ENCODE data around the gene BYSL.
"Not testable (repeated sequence)": the region's sequence is repeated elsewhere in the genome, so short reads cannot be mapped to it uniquely, and the experiment has no call there.

BYSL gene

DNA sequence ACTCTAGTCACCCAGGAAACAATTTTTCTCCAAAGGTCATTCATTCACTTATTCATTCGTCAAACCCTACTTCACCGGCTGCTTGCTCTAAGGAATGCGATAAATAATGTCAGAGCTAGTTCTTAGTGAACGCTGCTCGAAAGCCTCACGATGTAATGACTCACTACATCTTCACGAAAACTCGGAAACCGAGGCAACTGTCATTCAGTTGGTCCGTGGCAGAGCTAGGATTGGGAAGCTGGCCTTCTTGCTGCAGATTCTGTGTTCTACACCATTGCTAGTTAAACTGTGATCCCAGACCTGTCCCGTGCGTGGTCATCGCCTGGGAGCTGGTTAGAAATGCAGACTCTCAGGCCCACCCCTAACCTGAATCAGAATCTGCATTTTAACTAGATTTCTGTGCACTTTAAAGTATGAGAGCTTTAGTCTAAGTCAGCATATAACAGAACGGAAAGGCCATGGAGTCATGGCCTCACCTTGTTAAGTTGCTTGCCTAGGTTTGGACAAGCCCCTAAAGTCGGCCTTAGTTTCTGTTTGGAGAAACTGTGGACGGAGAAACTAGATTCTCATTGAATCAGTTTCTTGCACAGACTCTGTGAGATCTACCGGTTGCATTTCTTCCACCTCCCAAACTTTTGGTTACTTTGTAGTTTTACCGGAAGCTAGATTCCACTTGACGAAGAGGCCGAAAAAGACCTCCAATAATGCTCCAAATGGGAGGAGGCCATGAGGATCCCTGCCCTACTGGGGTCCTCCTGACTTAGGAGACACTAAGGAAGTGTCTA is 21.0 kb downstream of the BYSL start:
- DNase-seq (no peak), ATAC-seq (peak; percentile 44)

DNA sequence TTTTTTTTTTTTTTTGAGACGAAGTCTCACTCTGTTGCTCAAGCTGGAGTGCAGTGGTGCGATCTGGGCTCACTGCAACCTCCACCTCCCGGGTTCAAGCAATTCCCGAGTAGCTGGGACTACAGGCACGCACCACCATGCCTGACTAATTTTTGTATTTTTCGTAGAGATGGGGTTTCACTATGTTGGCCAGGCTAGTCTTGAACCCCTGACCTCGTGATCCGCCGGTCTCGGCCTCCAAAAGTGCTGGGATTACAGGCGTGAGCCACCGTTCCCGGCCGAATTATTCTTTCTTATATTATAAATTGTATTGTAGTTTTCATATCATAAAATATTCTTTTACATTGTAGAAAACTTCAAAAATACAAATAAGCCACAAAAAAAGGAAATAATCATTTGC is 21.6 kb downstream of the BYSL start:
- DNase-seq, ATAC-seq: not testable (repeated sequence)

DNA sequence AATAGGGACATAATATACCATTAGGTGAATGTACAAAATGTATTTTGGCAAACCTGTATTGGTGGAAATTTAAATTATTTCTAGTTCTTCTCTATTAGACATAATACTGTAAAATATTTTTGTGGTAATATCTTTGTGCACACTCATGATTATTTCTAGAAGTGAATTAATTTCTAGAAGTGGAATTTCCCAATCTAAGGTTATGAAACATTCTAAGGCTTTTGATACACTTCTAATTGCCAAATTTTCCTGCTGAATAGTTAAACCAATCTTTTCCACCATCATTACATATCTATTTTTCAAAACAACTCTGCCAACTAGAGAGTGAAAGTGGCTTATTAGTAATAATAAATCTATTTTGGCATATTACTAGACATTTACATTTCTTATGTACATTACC is 22.2 kb downstream of the BYSL start:
- no peak for DNase-seq
- no peak for ATAC-seq

DNA sequence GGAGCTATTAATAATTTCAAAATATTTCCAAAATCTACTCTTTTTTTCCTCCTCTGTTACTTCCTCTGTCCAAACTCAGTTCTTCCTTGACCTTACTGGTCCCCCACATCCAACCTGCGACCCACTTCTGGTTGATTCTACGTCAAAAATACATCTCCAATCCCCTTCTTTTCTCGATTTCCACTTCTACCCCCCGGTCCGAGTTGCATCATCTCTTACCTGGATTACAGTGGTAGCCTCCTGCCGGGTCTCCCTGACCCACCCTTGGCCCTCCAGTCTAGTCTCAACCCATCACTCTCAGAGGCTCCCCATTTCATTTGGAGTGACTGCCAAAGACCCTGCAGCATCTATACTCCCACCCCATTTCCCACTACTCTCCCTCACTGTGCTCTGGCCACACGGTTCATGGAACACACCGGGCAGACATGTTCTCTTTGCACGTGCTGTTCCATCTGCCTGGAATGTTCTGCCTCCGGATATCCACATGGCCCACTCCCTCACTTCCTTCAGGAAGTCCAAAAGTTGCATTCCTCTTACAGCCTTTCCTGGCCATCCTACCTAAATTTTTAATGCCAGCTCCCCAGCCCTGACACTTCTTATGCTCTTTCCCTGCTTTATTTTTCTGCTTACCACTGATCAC is 26.4 kb downstream of the BYSL start:
- no peak for DNase-seq
- ATAC-seq = no peak

DNA sequence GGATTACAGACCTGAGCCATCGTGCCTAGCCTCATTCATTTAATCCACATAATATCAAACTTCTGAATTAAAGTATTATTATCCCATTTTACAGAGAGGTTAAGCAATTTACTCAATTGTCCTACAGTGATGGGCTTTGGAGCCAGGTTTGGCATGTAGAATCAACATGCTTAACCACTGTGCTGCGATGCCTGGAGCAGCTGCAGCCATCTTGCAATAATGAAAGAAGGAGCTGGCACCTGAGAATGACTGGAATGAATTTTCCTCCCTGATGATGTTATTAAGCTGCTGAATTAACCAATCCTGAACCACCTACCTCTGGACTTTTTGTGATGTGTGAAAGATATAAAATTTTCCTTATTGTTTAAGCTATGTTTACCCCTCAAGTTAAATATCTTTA is 33.4 kb downstream of the BYSL start:
- ATAC-seq = no peak

DNA sequence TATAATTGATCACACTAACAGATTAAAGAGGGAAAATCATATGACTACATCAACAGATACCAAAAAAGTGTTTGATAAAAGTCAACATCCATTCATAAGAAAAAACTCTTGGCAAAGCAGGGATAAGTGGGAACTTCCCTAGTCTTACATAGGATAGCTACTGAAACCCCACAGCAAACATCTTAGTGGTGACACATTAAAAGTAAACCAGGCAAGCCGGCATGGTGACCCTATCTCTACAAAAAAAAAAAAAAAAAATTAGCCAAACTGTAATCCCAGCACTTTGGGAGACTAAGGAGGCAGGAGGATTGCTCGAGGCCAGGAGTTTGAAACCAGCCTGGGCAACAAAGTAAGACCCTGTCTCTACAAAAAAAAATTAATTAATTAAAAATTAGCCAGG is 34.1 kb downstream of the BYSL start:
- ATAC-seq = no peak
- DNase-seq = no peak

More for the DNA sequence above, 33.4 kb downstream of the BYSL start:
- DNase-seq = no peak

DNA sequence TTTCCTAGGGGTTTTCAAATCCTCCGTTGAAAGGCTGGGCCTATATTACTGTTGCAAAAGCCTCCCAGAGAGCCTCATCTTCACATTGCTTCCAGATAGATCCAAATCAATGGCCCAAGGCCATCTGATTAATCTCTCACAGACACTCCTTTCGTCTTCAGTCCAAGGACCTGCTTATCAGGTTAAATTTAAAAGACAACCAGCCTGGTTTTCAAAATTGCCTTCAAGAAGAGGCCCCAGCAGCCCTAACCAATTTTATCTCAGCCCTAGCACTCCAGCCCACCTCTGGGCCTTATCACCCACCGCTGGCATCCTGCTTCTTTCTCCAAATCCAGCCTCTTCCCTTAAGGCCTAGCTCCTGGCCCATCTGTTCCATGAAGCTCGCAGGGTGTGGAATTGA is 35.8 kb downstream of the BYSL start:
- DNase-seq = no peak
- ATAC-seq = no peak

DNA sequence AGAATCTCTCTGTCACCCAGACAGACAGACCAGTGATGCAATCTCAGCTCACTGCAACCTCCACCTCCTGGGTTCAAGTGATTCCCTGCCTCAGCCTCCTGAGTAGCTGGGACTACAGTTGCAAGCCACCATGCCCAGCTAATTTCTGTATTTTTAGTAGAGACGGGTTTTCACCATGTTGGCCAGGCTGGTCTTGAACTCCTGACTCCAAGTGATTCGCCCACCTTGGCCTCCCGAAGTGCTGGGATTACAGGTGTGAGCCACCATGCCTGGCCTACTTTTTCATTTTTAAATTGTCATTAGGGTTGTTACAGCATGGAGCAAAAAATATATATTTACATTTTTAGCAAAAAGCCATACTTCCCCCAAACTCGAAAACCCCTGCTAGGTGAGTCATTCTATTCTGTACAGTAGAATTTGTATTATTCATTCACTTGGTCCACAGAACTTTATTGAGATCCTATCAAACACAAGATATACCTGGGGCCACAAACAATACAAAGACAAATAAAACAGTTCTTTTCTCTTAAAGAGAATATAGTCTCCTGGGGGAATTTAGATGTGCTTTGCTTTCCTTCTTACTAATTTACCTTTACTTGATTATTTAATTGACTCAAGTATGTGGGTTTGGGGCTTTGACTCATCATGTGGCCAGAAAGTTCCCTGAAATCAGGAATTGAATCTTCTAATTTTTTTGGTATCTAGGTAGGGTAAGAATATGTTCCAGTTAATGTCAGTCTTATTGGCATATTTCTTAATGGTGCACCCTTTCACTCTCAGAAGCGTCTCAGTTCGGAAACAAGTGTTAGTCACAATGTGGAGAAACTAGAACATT is 36.9 kb downstream of the BYSL start:
- ATAC-seq (peak; percentile 89), DNase-seq (no peak)

DNA sequence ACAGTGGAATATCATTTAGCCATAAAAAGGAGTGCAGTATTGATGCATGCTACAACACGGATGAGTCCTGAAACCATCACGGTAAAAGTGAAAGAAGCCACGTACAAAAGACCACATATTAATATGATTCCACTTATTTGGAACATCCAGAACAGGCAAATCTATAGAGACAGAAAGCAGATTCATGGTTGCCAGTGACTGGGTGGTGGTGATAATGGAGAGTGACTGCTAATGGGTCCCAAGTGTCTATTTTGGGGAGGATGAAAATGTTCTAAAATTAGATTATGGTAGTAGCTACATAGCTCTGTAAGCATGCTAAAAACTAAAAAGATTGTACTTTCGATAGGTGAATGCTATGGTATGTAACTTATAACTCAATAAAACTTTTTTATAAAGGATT is 38.7 kb downstream of the BYSL start:
- ATAC-seq = no peak
- no peak for DNase-seq

DNA sequence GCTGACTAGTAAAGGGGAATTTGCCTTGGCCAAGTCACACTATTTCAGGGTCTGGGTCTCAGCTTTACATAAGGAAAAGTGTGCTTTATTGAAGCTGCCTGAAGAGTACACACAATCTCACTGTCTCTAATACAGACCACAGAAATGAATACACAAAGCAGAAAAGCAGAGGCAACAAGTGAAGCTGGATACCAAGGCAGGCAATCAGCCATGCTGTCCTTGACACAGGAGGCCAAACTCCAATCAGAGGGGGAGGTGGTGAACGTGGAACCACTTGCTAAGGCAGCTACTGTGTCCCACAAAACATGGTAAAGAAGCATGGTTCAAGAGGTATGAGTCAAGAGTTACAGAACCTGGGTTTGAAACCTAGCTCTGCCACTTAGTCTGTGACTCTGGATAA is 42.1 kb downstream of the BYSL start:
- ATAC-seq (no peak), DNase-seq (peak; percentile 22)

DNA sequence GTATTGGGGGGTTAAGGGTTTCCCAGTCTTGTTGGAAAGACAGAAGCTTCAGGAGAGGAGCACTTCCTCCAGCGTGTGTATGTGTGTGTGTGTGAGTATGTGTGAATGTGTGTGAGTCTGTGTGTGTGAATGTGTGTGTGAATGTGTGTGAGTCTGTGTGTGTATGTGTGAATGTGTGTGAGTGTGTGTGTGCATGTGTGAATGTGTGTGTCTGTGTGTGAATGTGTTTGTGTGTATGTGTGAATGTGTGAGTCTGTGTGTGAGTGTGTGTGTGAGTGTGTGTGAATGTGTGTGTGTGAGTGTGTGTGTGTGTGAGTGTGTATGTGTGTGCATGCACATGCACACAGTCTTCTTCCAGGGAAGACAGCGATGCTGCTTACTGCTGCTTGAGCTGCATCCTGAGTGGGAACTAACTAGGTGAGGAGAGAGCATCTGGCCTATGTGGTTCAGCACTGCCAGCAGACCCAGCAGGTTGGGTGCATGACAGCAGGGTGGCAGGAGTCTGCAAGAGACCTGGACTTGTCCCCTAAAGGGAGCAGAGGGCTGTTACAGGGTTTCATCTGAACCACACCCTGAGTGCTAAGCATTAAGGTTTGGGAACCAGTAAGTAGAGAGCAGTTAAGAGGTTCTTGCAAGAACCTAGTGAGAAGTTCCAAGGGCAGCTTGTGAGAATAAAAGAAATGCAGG is 43.0 kb downstream of the BYSL start:
- peak; percentile 25 for DNase-seq
- ATAC-seq = peak; percentile 29

DNA sequence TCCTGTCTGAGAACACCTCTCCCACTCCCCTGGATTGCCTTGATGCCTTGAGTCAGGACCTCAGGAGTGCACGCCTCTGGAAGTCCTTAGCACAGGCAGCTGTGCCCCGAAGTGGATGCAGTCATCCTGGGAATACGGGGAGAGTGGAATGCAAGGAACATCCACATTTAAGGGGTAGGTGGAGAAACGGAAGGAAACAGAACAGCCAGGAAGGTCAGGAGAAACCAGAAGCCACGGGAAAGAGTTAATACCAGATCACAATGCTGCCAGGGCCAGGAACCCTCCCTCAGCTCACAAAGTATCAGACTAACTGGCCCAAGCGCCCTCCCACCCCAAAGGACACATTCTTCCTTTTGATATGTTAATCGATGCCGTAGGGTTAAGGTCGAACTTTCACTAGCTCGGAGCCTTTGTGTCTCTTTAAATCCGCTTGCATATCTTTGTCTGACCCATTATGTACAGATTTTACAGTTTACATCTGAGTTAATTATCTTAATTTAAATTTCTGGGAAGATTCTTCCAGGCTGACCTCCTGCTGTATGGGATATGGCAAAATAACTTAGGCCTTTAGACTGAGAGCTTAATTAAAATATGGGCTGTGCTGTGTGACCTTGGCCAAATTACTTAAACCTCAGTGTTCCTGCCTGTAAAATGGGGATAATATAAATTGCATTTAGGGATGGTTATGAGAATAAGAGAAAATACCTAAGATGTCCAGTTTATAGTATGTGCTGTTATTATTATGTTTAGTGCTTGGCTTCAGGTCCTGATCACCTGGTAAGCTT is 44.3 kb downstream of the BYSL start:
- peak; percentile 2 for DNase-seq
- no peak for ATAC-seq

DNA sequence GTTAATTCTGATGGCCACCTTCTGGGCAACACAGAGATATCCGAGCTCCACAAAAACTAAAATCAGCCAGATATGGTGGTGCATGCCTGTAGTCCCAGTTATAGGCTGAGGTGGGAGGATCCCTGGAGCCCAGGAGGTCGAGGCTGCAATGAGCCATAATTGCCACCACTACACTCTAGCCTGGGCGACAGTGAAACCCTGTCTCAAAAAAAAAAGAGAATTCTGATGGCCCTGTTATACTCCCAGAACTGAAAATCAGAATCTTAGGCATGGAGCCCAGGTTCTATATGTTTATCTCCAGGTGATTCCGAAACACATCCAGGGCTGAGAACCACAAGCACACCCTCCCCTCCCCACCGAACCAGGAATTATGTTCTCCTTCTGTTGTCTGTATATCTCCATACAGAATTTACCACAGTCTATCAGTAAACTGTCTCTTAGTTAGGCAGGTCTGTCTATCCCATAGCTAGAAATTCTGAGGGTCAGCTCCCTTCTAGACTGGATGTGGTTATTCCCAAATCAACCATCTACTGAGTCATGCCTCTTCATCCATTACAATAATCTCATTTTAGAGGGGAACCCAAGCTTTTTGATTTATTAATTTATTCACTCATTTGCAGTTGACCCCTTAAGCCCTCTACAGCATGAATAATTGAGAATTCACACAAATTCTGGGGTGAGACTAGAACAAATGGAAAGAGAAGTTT is 45.1 kb downstream of the BYSL start:
- peak; percentile 8 for DNase-seq
- no peak for ATAC-seq

DNA sequence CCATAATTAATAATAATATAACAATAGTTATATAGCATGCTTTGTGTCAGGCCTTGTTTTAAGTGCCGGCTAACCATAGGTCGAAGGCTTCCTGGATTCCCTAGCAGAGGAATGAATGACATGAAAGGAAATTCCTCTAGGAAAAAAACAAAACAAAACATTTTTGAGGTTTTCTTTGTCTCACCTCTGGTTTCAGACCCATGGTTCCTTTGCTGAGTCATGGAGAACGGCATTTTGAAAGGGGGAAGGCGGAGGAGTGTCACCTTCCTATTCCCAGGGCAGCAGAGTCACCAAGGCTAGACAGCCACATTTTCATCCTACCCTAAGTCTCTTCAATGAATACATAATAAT is 45.6 kb downstream of the BYSL start:
- ATAC-seq (no peak), DNase-seq (peak; percentile 16)

DNA sequence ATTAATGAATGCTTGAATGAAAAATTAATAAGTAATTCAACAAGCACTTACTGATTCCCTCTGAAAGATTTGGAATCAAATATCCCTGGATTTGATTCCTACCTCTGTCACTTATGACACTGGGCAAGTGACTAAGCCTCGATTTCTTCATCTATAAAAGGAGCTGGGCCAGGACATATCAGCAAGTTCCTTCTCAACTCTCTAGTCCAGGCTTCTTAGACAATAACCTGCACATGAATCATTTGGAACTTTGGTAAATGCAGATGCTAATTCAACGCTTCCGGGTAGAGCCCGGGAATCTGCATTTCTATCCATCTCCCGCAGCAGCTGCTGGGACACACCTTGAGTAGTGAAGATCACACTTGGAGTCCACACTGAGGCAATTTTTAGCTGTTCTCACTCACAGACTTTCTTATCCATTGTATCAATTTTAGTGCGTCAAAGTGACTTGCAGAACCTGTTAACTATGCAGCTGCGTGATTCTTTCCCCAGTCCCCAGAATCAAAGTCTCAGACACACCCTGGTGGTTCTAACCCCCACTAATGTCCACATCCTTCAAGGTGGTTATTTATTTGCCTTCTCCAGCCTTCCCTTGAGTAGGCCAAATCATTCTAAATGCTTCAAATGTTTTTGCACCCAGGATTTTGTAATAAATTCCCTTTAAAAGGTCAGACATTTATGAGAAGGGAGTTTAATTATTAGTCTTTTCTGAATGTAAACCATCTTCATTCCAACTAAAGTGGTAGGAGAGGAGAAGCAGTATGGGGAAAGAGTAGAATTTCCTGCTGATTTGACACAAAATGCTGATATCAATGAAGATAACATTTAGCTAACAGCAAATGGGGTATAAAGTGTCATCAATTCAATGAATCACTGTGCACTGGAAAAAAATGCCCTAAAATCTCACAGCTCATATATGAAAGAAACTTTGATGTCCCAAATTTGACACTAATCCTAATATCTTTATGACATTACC is 46.3 kb downstream of the BYSL start:
- ATAC-seq (peak; percentile 12), DNase-seq (peak; percentile 16)

DNA sequence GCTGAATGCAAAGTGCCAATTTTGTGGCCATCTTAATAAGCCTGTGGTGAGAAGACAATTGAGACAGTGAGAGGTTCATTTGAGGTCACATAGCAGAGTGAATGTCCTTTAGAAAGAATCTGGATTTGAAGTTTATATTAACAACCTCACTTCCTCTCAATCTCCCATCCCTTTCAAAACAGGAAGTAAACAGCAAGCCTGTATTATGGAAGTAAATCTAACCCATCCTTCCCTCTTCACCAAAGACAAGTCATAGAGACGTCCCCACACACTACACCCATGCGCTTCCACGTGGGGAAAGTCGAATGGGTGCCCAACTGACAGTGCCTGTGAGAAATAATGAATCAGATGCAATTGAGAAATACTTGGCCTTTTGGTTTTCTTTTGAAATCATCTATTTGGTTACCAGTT is 49.1 kb downstream of the BYSL start:
- peak; percentile 90 for ATAC-seq
- peak; percentile 69 for DNase-seq

DNA sequence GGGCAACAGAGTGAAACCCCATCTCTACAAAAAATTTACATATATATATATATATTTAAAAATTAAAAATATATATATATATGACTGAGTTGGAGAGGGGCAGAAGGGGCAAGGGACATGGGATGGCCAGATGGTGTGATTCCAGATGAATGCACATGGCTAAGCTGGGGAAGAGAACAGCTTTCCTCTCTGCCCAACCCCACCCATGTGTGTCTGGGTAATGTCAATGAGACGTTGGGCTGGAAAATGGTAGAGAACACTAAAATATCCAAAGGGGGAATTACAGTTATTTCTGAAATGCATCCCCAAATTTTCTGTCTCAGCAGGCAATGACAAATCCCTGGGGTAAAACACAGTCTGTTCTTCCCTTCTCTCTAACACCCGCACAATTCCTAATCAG is 51.5 kb downstream of the BYSL start:
- no peak for ATAC-seq

DNA sequence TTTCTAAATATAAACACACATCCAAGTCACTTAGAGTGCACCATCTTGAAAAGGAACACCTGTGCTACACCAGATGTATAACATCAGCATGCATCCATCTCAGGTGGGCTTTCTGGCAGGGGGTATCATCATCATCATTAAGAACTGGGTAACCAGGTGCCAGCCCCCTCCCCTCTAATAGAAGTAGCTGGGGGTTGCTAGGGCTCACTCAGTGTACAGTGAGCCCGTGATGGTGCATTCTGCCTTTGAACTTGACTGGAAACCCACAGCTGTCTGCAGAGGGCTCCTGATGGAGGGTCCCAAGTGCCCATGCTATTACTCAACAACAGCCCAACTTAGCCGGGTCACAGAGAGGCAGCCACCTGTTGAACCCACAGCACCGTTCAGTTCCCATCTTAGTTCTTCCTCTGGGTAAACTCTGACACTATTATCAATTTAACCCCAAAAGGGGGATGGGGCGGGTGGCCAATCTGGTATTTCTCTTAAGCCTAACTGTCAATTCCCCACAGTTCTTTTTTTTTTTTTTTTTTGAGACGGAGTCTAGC is 53.1 kb downstream of the BYSL start:
- DNase-seq (peak; percentile 10), ATAC-seq (no peak)

More for the DNA sequence above, 51.5 kb downstream of the BYSL start:
- no peak for DNase-seq

DNA sequence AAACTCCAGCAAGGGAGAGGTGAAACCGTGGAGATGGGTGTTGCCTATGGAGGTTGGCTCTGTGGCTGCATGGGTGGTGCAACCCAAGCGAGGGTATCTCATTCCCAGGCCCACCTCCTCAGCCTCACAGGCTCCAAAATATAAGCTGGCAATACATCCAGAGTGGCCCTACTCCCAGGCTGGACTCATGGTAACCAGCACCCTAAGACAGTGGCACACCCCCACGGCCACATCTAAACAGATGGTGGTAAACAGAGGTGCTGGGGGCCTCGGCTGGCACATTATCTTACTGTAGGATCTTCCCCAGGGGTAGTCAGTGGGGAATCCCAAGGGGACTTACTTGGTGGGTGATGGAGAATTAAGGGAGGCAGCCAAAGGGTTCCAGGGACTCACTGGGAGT is 54.0 kb downstream of the BYSL start:
- DNase-seq = peak; percentile 42

More for the DNA sequence above, 54.0 kb downstream of the BYSL start:
- no peak for ATAC-seq
